Measurements from ENCODE around the gene C2CD5. TPM values are rescaled to one million over a fixed set of nuclear protein-coding genes. Genes with fewer than 3 reads are reported as not detected.

The C2CD5 gene
- total RNA-seq, 2 donors from 2014 or later = 10.9 to 15.1 TPM

GRCh38 chr12:22541496-22542155 is 2.7 kb downstream of the C2CD5 start:
- no peaks in the 10 kb centered on the region for H3K36me3 ChIP-seq
- TF ChIP-seq, protein P1, sequence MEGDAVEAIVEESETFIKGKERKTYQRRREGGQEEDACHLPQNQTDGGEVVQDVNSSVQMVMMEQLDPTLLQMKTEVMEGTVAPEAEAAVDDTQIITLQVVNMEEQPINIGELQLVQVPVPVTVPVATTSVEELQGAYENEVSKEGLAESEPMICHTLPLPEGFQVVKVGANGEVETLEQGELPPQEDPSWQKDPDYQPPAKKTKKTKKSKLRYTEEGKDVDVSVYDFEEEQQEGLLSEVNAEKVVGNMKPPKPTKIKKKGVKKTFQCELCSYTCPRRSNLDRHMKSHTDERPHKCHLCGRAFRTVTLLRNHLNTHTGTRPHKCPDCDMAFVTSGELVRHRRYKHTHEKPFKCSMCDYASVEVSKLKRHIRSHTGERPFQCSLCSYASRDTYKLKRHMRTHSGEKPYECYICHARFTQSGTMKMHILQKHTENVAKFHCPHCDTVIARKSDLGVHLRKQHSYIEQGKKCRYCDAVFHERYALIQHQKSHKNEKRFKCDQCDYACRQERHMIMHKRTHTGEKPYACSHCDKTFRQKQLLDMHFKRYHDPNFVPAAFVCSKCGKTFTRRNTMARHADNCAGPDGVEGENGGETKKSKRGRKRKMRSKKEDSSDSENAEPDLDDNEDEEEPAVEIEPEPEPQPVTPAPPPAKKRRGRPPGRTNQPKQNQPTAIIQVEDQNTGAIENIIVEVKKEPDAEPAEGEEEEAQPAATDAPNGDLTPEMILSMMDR (IDR thresholded peaks at IDR 0.05) = no peak
- no peaks in the 10 kb centered on the region for H3K9me3 ChIP-seq
- no peak overlapping the region for H3K4me3 ChIP-seq
- H3K27ac ChIP-seq = no peak overlapping the region
- H3K27me3 ChIP-seq = no peaks in the 10 kb centered on the region
- peaks cover 0 to 39% of the 10 kb centered on the region in 2 donors for H3K4me1 ChIP-seq
- no peak for DNase-seq (ENCODE audit: low spot score)

DNA sequence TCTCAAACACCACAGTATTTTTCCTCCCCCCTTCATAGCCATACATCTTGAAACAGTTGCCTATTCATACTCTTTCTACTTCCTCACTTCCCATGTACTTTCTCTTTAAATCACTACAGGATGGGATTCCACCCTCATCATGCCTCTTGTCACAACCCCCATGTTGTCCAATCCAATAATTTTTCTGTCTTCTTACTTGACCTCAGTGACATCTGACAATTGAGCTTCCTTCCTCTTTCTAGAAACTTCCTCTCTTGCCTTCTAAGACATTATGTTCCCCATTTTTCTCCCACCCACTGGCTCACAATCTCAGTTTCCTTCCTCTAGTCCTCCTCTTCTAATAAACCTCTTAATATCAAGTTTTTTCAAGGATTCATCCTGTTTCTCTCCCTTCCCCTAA is 5.3 kb downstream of the C2CD5 start:
- peaks cover 0 to 36% of the 10 kb centered on the region in 2 donors for H3K4me1 ChIP-seq
- H3K36me3 ChIP-seq = no peaks in the 10 kb centered on the region
- no peak overlapping the region for H3K4me3 ChIP-seq
- H3K27me3 ChIP-seq = no peaks in the 10 kb centered on the region
- TF ChIP-seq, protein P1 (IDR thresholded peaks at IDR 0.05) = no peak
- H3K27ac ChIP-seq = peak overlapping the region in 1 of 2 donors; percentile 39
- DNase-seq (ENCODE audit: low spot score) = no peak
- H3K9me3 ChIP-seq = no peaks in the 10 kb centered on the region

GRCh38 chr12:22538311-22538710 is 6.0 kb downstream of the C2CD5 start:
- Histone ChIP-seq H3K9me3 (no peaks in the 10 kb centered on the region), H3K4me3 (no peak overlapping the region), H3K27me3 (no peaks in the 10 kb centered on the region), H3K4me1 (peaks cover 0 to 33% of the 10 kb centered on the region in 2 donors), H3K27ac (no peak overlapping the region), H3K36me3 (peaks cover 4% of the 10 kb centered on the region)
- TF ChIP-seq, protein P1 (IDR thresholded peaks at IDR 0.05) = no peak
- DNase-seq (ENCODE audit: low spot score) = no peak

DNA sequence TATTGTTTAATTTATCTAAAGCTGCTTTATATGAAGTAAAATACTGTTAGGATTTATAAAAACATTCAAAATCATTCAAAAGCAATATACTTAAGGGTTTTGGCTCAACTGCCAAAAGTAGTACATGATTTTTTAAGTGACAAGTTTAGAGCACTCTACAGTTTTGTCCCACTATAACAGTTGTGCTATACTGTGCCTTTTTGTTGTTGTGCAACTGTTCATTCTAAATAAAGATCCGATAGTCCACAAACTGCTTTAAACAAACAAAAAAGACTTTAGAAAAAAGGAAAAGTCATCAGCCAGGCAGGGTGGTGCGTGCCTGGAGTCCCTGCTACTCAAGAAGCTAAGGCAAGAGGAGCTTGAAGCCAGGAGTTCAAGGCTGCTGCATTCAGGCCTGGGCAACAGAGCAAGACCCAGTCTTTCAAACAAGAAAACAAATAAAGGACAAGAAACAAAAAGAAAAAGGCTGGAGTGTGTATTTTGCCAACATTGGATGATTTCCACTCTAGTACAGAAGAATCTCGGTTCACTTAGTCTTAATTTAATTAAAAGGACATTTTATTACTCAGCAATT is 7.3 kb downstream of the C2CD5 start:
- Histone ChIP-seq H3K9me3 (no peaks in the 10 kb centered on the region), H3K4me3 (no peak overlapping the region), H3K4me1 (peaks cover 0 to 22% of the 10 kb centered on the region in 2 donors), H3K27me3 (no peaks in the 10 kb centered on the region), H3K36me3 (peaks cover 12% of the 10 kb centered on the region), H3K27ac (no peak overlapping the region)
- DNase-seq (ENCODE audit: low spot score) = no peak
- TF ChIP-seq, protein P1 (IDR thresholded peaks at IDR 0.05) = no peak

GRCh38 chr12:22536346-22536945 is 7.9 kb downstream of the C2CD5 start:
- Histone ChIP-seq H3K4me1 (peaks cover 0 to 20% of the 10 kb centered on the region in 2 donors), H3K9me3 (no peaks in the 10 kb centered on the region), H3K36me3 (peaks cover 12% of the 10 kb centered on the region), H3K4me3 (no peak overlapping the region), H3K27me3 (no peaks in the 10 kb centered on the region), H3K27ac (no peak overlapping the region)
- TF ChIP-seq, protein P1 (IDR thresholded peaks at IDR 0.05) = no peak
- no peak for DNase-seq (ENCODE audit: low spot score)
